Activated naive CD4-positive, alpha-beta T cell treated with anti-CD3 and anti-CD28 coated beads, Interleukin-2, amount 10 ng/mL, durations not matched to agents 5 hours and 36 hours (primary cell): Measurements from ENCODE around the gene TGM2. TPM values are rescaled to one million over a fixed set of nuclear protein-coding genes. Genes with fewer than 3 reads are reported as not detected.

Experiments
- total RNA-seq, 2 experiments: library from RNA; stranded (reverse); gene quantifications; one replicate each; pipeline ENCODE4 v1.2.3, GENCODE V29; 2021

Gene TGM2
- total RNA-seq, result under 1 TPM; 0.10 to 0.12 TPM

DNA sequence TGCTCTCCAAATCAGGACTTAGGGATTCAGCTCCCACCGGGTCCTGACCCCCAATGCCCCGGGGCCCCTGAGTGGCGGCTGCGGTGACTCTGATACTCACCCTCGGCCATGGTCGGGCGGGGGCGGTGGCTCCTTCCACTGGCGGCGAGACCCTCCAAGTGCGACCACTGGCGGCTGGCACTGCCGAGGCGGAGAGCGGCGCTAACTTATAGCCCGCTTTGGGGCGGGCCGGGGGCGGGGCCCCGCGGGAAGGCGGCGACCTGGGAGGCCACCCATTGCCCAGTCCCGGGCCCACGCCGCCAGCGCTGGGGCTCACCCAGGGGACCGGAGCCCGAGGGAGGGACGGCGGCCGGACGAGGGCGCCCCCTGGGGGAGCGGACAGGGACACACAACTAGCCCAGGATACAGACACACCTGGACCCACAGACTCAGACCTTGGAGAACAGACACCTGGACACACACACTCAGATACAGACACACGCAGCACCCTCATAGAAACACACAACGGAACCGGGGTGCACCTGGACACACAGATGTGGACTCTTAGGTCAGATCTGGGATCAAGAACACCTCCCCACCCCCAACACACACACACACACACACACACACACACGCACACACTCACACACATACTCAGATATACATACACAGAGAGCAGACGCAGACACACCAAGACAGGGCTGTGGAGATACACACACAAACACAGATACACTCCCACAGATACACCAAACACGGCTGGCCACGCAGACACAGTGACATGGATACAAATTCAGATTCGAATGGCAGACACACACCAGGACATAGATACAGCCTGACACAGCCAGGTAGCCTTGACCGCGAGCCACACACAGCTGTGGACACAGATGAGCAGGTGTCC lies at the start of gene TGM2:
TSS of gene TGM2 (minus strand) at position 182 of the 877 bp plus-strand sequence. CDS start at position 110, 72 bp downstream.

Other genes with a start within 250 kb of the TGM2 start
- gene TTI1, start 131.8 kb downstream of the TGM2 start, total RNA-seq, result 10 to 100 TPM; 23.8 to 24.8 TPM
- 10 to 100 TPM; 34.3 to 34.7 TPM for gene RPRD1B, start 131.5 kb downstream of the TGM2 start, total RNA-seq
- gene KIAA1755, start 95.5 kb upstream of the TGM2 start, total RNA-seq, result not detected
- gene BPI, start 138.9 kb upstream of the TGM2 start, total RNA-seq, result not detected
- gene LBP, start 181.2 kb upstream of the TGM2 start, total RNA-seq, result not detected